K562 (cell line): ENCODE measurements around the gene SBK1. TPM values are rescaled to one million over a fixed set of nuclear protein-coding genes. Genes with fewer than 3 reads are reported as not detected.

Experiments
- ATAC-seq: fragments of 200-7000 bp; cut with Tn5 transposase; 3 replicates; pipeline ENCODE4 v1.9.1; 2020; ENCODE audit warnings: moderate library complexity
- BruUV-seq: library from RNA; stranded (reverse); fragments of 400-500 nt; replicated peaks from 2 replicates; lab custom pipeline; 2021; lab: Mats Ljungman, UMichigan
- CTCF ChIA-PET: fragments of 300-600 bp; formaldehyde crosslinking; extraction: SDS; loops from one replicate; lab custom pipeline; 2021; ENCODE audit warnings: low intra/inter-chr PET ratio; lab: Yijun Ruan, JAX
- POLR2A ChIA-PET: fragments of 300-600, 350-650 bp; sonication (Branson Sonifier 250); formaldehyde crosslinking; extraction: SDS; loops from one replicate; lab custom pipeline; 2021; ENCODE audit warnings: antibody characterized with exemption, inconsistent platforms; lab: Yijun Ruan, JAX
- DNase-seq, 4 experiments: peaks; one replicate each; pipeline versions ENCODE4 v3.0.0 to v3.0.0-alpha.2; 2011 to 2018; ENCODE audit warnings: low spot score in 3 of 4, mixed read lengths in 3 of 4; ENCODE audit errors: extremely low read depth in 1 of 4
- FAIRE-seq: peaks from 2 replicates; lab custom pipeline; 2011; peaks lifted over from hg19 to GRCh38; lab: Jason Lieb, UNC
- H2AFZ ChIP-seq: 2 replicates; pipeline ENCODE4 v1.6.0; 2011; ENCODE audit warnings: low read depth, low read length, control low read depth, inconsistent platforms
- H3K27ac ChIP-seq: fragments of 200-600 bp; 3 replicates; pipeline ENCODE4 v1.8.0; 2011; ENCODE audit warnings: low read depth, mild to moderate bottlenecking, control low read depth, inconsistent platforms, low read length, moderate library complexity, mixed read lengths; ENCODE audit errors: extremely low read depth
- H3K27me3 ChIP-seq, 2 experiments: fragments of 300-600 bp in 1 of 2; 2 replicates in 1 of 2; 3 replicates in 1 of 2; pipeline versions ENCODE4 v1.6.0 to v1.8.0; 2011; ENCODE audit warnings: inconsistent platforms in 2 of 2, low read length in 2 of 2, mild to moderate bottlenecking in 1 of 2, mixed read lengths in 1 of 2, moderate library complexity in 1 of 2; ENCODE audit not compliant: control insufficient read depth in 2 of 2, insufficient read depth in 2 of 2
- H3K36me3 ChIP-seq: fragments of 300-600 bp; 3 replicates; pipeline ENCODE4 v1.8.0; 2011; ENCODE audit warnings: mild to moderate bottlenecking, low read length, inconsistent platforms; ENCODE audit not compliant: control insufficient read depth, insufficient read depth
- H3K4me1 ChIP-seq, 2 experiments: fragments of 200-600 bp in 1 of 2; replicated peaks in 1 of 2; 2 replicates in 1 of 2; 3 replicates in 1 of 2; pipeline versions ENCODE4 v1.5.1 to v1.8.0; 2011; ENCODE audit warnings: inconsistent platforms in 2 of 2, low read length in 2 of 2, mild to moderate bottlenecking in 1 of 2, mixed read lengths in 1 of 2, moderate library complexity in 1 of 2; ENCODE audit not compliant: control insufficient read depth in 2 of 2, insufficient read depth in 2 of 2
- H3K4me2 ChIP-seq: 2 replicates; pipeline ENCODE4 v1.6.1; 2011; ENCODE audit warnings: low read length, control low read depth, inconsistent platforms, mixed read lengths; ENCODE audit not compliant: insufficient read depth
- H3K4me3 ChIP-seq: fragments of 200-600 bp; sonication (generic), shearing (Covaris generic); 2 replicates; pipeline ENCODE4 v1.5.1; 2016; ENCODE audit warnings: control low read depth, inconsistent platforms
- H3K79me2 ChIP-seq: fragments of 200-600 bp; 3 replicates; pipeline ENCODE4 v1.8.0; 2011; ENCODE audit warnings: low read length, inconsistent platforms; ENCODE audit not compliant: control insufficient read depth, insufficient read depth
- H3K9ac ChIP-seq, 2 experiments: 2 replicates each; pipeline versions ENCODE4 v1.6.0 to v1.6.1; 2011; ENCODE audit warnings: low read depth in 2 of 2, low read length in 2 of 2, control low read depth in 1 of 2, inconsistent platforms in 1 of 2, mild to moderate bottlenecking in 1 of 2, mixed read lengths in 1 of 2; ENCODE audit not compliant: insufficient read depth in 1 of 2
- H3K9me1 ChIP-seq: one replicate; pipeline ENCODE4 v1.6.0; 2011; ENCODE audit warnings: inconsistent platforms, mild to moderate bottlenecking, low read length, moderate library complexity; ENCODE audit not compliant: control insufficient read depth, insufficient read depth
- H3K9me3 ChIP-seq: replicated peaks from 2 replicates; pipeline ENCODE4 v1.5.1; 2011; ENCODE audit warnings: low read depth, low read length, inconsistent platforms; ENCODE audit not compliant: control insufficient read depth, insufficient read depth
- H4K20me1 ChIP-seq: replicated peaks from 2 replicates; pipeline ENCODE4 v1.6.1; 2011; ENCODE audit warnings: low read length, inconsistent platforms, mixed read lengths; ENCODE audit not compliant: control insufficient read depth, insufficient read depth
- ILF3 ChIP-seq: fragments of 450-650 bp; IDR thresholded peaks from 2 replicates; pipeline ENCODE4 v1.6.1; 2018; ENCODE audit warnings: antibody characterized with exemption, mild to moderate bottlenecking, moderate library complexity, borderline replicate concordance
- KDM1A ChIP-seq, 2 experiments: fragments of 450-650 bp; IDR thresholded peaks; 2 replicates each; pipeline ENCODE4 v1.6.1; 2016; ENCODE audit warnings: mild to moderate bottlenecking in 2 of 2
- MCM3 ChIP-seq: fragments of 450-650 bp; IDR thresholded peaks from 2 replicates; pipeline ENCODE4 v1.6.1; 2016
- RBM22 ChIP-seq: fragments of 200-400 bp; formaldehyde crosslinking; IDR thresholded peaks from 2 replicates; pipeline ENCODE4 v1.6.1; 2018; ENCODE audit warnings: low read length, low read depth; ENCODE audit not compliant: poor library complexity, severe bottlenecking
- ZFP36 ChIP-seq: fragments of 150-350 bp; IDR thresholded peaks from 2 replicates; pipeline ENCODE4 v1.6.1; 2018; ENCODE audit warnings: low read length, low read depth; ENCODE audit not compliant: partially characterized antibody
- ZNF232 ChIP-seq: sonication (generic); formaldehyde crosslinking; IDR thresholded peaks from 2 replicates; pipeline ENCODE4 v1.8.0; 2022; ENCODE audit warnings: mild to moderate bottlenecking, missing genetic modification reagents
- ZNF347 ChIP-seq: fragments of 450-650 bp; formaldehyde crosslinking; IDR thresholded peaks from 2 replicates; pipeline ENCODE4 v1.4.0; 2020; ENCODE audit warnings: low read depth, mild to moderate bottlenecking, moderate library complexity
- ZNF764 ChIP-seq: fragments of 250-450 bp; sonication (Bioruptor Pico); IDR thresholded peaks from 2 replicates; pipeline ENCODE4 v1.4.0; 2020; ENCODE audit warnings: low read depth, mild to moderate bottlenecking, moderate library complexity
- WGBS: fragments of 100-300 bp; shearing (Covaris generic); methylation state at CpG from one replicate; pipeline ENCODE4 v1.1.6; 2016; ENCODE audit warnings: low coverage, mixed read lengths; ENCODE audit not compliant: insufficient coverage; ENCODE audit errors: missing lambda C conversion rate; 5-methylcytosine and 5-hydroxymethylcytosine counted together
- in situ Hi-C: fragments of 300-500 bp; cut with MboI; formaldehyde crosslinking; loops from 4 replicates; pipeline ENCODE4 v1.15.0; 2018; ENCODE audit warnings: inconsistent platforms, mixed read lengths
- intact Hi-C: fragments of 100-400 bp; cut with micrococcal nuclease; formaldehyde crosslinking; loops from 2 replicates; pipeline ENCODE4 v1.14.2; 2022
- polyA plus RNA-seq, 8 experiments: library from polyadenylated mRNA; depleted of rRNA in 4 of 8; stranded (reverse) in 5 of 8; unstranded in 3 of 8; fragments of >200 nt; fragmentation: Nextera tagmentation in 2 of 8; fragmentation: Illumina TruSeq in 1 of 8; extraction: Ambion mirVana in 2 of 8; extraction: Trizol in 1 of 8; gene quantifications; 2 replicates each; pipeline versions ENCODE4 v1.2.1 to v1.2.3, GENCODE V29; 2011 to 2014; ENCODE audit warnings: inconsistent platforms in 1 of 8, missing spikeins in 1 of 8
- total RNA-seq, 7 experiments: library from RNA; depleted of rRNA in 6 of 7; stranded (reverse); fragments of >200 nt in 6 of 7; fragmentation: Illumina TruSeq in 2 of 7; extraction: Trizol in 2 of 7; gene quantifications; 2 replicates each; pipeline versions ENCODE4 v1.2.1 to v1.2.3, GENCODE V29; 2011 to 2021; ENCODE audit warnings: low replicate concordance in 1 of 7
- TF ChIP-seq, protein P1 (sequence below): sonication (generic); formaldehyde crosslinking; IDR thresholded peaks from 2 replicates; pipeline ENCODE4 v1.8.0; 2022; ENCODE audit warnings: mild to moderate bottlenecking, missing genetic modification reagents

SBK1 gene
- total and polyA plus RNA-seq, 9 of the 15 experiments (the other 6 are each of a cell fraction or from before 2014, with no cell fraction given): 0.01 to 0.07 (median 0.03) TPM; not detected in 6

DNA sequence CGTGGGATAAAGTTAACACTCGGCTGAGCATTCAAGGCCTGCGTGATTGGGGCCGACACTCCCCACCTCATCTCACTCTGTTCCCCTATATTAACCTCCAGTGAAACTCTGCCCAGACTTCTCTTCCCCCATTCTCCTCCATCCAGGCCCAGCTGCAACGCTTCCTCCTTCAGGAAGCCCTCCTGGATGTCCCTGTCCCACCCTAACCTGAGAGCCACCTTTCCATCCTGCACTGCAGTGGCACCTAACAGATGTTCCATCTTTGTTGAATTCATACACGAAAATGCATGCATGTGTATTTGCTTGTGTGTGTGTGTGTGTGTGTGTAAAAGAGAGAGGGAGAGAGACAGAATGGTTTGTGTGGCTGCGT, 32.6 kb upstream of the SBK1 start:
- in situ Hi-C loops (no loop called here), intact Hi-C loops (no loop called here)
- Histone ChIP-seq H3K27me3 (peaks cover 20 to 58% of the 10 kb centered on the region in 2 experiments), H2AFZ (no peak overlapping the region), H3K9me3 (no peaks in the 10 kb centered on the region), H3K4me1 (peaks cover 0 to 13% of the 10 kb centered on the region in 2 experiments; a peak in 1 of 5 replicates), H3K27ac (no peak overlapping the region), H4K20me1 (0 out of 2 replicates have a peak, but pooled peaks cover 10% of the 10 kb centered on the region), H3K9me1 (no peaks in the 10 kb centered on the region), H3K4me3 (no peak overlapping the region), H3K79me2 (no peaks in the 10 kb centered on the region), H3K36me3 (no peaks in the 10 kb centered on the region), H3K4me2 (no peak overlapping the region), H3K9ac (no peak overlapping the region)
- BruUV-seq: no TSS peak
- no peak for ATAC-seq
- TF ChIP-seq ZFP36: peak; percentile 92
- no peak for TF ChIP-seq ZNF232 (CRISPR knock-in tag)
- no peak for TF ChIP-seq ILF3
- TF ChIP-seq, protein P1, sequence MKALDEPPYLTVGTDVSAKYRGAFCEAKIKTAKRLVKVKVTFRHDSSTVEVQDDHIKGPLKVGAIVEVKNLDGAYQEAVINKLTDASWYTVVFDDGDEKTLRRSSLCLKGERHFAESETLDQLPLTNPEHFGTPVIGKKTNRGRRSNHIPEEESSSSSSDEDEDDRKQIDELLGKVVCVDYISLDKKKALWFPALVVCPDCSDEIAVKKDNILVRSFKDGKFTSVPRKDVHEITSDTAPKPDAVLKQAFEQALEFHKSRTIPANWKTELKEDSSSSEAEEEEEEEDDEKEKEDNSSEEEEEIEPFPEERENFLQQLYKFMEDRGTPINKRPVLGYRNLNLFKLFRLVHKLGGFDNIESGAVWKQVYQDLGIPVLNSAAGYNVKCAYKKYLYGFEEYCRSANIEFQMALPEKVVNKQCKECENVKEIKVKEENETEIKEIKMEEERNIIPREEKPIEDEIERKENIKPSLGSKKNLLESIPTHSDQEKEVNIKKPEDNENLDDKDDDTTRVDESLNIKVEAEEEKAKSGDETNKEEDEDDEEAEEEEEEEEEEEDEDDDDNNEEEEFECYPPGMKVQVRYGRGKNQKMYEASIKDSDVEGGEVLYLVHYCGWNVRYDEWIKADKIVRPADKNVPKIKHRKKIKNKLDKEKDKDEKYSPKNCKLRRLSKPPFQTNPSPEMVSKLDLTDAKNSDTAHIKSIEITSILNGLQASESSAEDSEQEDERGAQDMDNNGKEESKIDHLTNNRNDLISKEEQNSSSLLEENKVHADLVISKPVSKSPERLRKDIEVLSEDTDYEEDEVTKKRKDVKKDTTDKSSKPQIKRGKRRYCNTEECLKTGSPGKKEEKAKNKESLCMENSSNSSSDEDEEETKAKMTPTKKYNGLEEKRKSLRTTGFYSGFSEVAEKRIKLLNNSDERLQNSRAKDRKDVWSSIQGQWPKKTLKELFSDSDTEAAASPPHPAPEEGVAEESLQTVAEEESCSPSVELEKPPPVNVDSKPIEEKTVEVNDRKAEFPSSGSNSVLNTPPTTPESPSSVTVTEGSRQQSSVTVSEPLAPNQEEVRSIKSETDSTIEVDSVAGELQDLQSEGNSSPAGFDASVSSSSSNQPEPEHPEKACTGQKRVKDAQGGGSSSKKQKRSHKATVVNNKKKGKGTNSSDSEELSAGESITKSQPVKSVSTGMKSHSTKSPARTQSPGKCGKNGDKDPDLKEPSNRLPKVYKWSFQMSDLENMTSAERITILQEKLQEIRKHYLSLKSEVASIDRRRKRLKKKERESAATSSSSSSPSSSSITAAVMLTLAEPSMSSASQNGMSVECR (CRISPR knock-in tag): no peak
- TF ChIP-seq MCM3: 0 out of 2 replicates have a peak, but pooled peaks have one; percentile 10
- no peak for TF ChIP-seq ZNF347 (CRISPR knock-in tag)
- TF ChIP-seq KDM1A (IDR thresholded peaks at IDR 0.05): 0 out of 4 replicates have a peak, but pooled peaks of 1 of the 2 experiments have one; percentile 8
- no peak for TF ChIP-seq RBM22
- no peak for TF ChIP-seq ZNF764 (CRISPR knock-in tag)
- ChIA-PET POLR2A (no interaction called here), CTCF (no interaction called here)
- 3% methylated on average over 7 of the region's 7 CpGs for WGBS
- FAIRE-seq: no peak
- no peak for DNase-seq
